Heart left ventricle (tissue), 16 donors: ENCODE measurements around the gene ACP2. TPM values are rescaled to one million over a fixed set of nuclear protein-coding genes. Genes with fewer than 3 reads are reported as not detected.
A peak's percentile ranks its signal among the peaks of the same experiment; 100 is the strongest.

Experiments
- ATAC-seq, 4 donors: fragments of 200-7000 bp; cut with Tn5 transposase; one replicate each; pipeline ENCODE4 v1.9.1; 2020 to 2022; ENCODE audit warnings: moderate library complexity in 4 of 4, mild to moderate bottlenecking in 3 of 4, moderate number of reproducible peaks in 1 of 4
- DNase-seq, 5 donors: peaks; one replicate each; pipeline ENCODE4 v3.0.0-alpha.2; 2020
- H3K27ac ChIP-seq, 12 donors: fragments of 200-600 bp; sonication (generic) in 4 of 12; one replicate each; pipeline versions ENCODE4 v1.5.0 to v1.8.0; 2016 to 2022; ENCODE audit warnings: mild to moderate bottlenecking in 2 of 12
- H3K27me3 ChIP-seq, 9 donors: fragments of 200-600 bp; sonication (generic) in 2 of 9; one replicate each; pipeline versions ENCODE4 v1.5.1 to v1.8.0; 2016 to 2022; ENCODE audit warnings: mild to moderate bottlenecking in 3 of 9
- H3K36me3 ChIP-seq, 9 donors: fragments of 200-600 bp; sonication (generic) in 2 of 9; one replicate each; pipeline versions ENCODE4 v1.5.0 to v1.8.0; 2018 to 2022; ENCODE audit warnings: mild to moderate bottlenecking in 2 of 9
- H3K4me1 ChIP-seq, 12 donors: fragments of 200-600 bp; sonication (generic) in 4 of 12; one replicate each; pipeline versions ENCODE4 v1.5.0 to v1.8.0; 2016 to 2022; ENCODE audit warnings: mild to moderate bottlenecking in 3 of 12
- H3K4me3 ChIP-seq, 12 donors: fragments of 200-600 bp; sonication (generic) in 4 of 12; one replicate each; pipeline versions ENCODE4 v1.5.0 to v1.8.0; 2017 to 2022; ENCODE audit warnings: mild to moderate bottlenecking in 9 of 12, moderate library complexity in 4 of 12
- H3K9me3 ChIP-seq, 12 donors: fragments of 200-600 bp; sonication (generic) in 4 of 12; one replicate each; pipeline versions ENCODE4 v1.5.0 to v1.8.0; 2016 to 2022; ENCODE audit warnings: mild to moderate bottlenecking in 1 of 12
- CTCF ChIP-seq, 12 donors: fragments of 200-600 bp; sonication (generic) in 4 of 12; IDR thresholded peaks; one replicate each; pipeline versions ENCODE4 v1.5.0 to v1.8.0; 2018 to 2022; ENCODE audit warnings: antibody characterized with exemption in 12 of 12, mild to moderate bottlenecking in 5 of 12
- POLR2A ChIP-seq, 2 donors: fragments of 450-650 bp; IDR thresholded peaks; one replicate each; pipeline ENCODE4 v1.6.1; 2017; ENCODE audit warnings: antibody characterized with exemption in 2 of 2, mild to moderate bottlenecking in 2 of 2, moderate library complexity in 2 of 2
- WGBS, 4 donors: extraction: QIAGEN DNeasy Blood & Tissue Kit in 2 of 4; methylation state at CpG; one replicate each; pipeline versions ENCODE4 v1.1.5 to v1.1.7; 2013 to 2018; 5-methylcytosine and 5-hydroxymethylcytosine counted together
- intact Hi-C, 10 donors: fragments of 100-400 bp; cut with DNase I; formaldehyde crosslinking; loops; one replicate each; pipeline versions ENCODE4 v1.11.1 to v1.14.2; 2022
- polyA plus RNA-seq, 2 donors: library from polyadenylated mRNA; stranded (reverse); fragments of 200-250 nt; gene quantifications; one replicate each; pipeline ENCODE4 v1.2.3, GENCODE V29; 2013
- total RNA-seq, 9 donors: library from RNA; depleted of rRNA in 2 of 9; stranded (reverse); fragments of >200 nt in 2 of 9; fragmentation: NEBNext Ultra II Directional in 3 of 9; extraction: Animal tissue kit (Norgen Biotek cat#: 25700) in 3 of 9; gene quantifications; one replicate each; pipeline versions ENCODE4 v1.1.0 to v1.2.4, GENCODE V29; 2016 to 2023
- donor health status: ischemic (EF 13 %, LVEDD 7.1; RV severe dilation, severe dysfunction).
- donor health status: healthy with polysubstance abuse.
- donor health status: DM: no; HTN: yes; CAD: no.
- donor health status: DM: no; HTN: no; CAD: no.
- donor health status: ischemic (EF 25% LVEDD 6.9; RV normal size, moderate dysfunction).
- donor health status: ischemic (EF 25% LVEDD 5.7; RV mildly dilated, moderate dysfunction).
- donor health status: healthy.
- donor health status: DM: yes; HTN: yes; CAD: no.
- donor health status: ischemic (EF 35%, LVEDD 5.7; RV mildly dilated, moderate dysfunction).
- donor health status: nonischemic (EF 11% LVEDD 7.7; RV severe dilation, severe dysfunction).
- donor health status: DM: yes; HTN: yes; CAD: no.
- donor health status: PGD.
- donor health status: ischemic (EF 29% LVEDD 5.4; RV normal size, mild dysfunction).
- donor health status: nonischemic (EF 23%, LVEDD 6.1; RV moderate dilation, normal function).

Gene ACP2
- total and polyA plus RNA-seq, 11 donors: 18.0 to 60.4 (median 26.6) TPM

DNA sequence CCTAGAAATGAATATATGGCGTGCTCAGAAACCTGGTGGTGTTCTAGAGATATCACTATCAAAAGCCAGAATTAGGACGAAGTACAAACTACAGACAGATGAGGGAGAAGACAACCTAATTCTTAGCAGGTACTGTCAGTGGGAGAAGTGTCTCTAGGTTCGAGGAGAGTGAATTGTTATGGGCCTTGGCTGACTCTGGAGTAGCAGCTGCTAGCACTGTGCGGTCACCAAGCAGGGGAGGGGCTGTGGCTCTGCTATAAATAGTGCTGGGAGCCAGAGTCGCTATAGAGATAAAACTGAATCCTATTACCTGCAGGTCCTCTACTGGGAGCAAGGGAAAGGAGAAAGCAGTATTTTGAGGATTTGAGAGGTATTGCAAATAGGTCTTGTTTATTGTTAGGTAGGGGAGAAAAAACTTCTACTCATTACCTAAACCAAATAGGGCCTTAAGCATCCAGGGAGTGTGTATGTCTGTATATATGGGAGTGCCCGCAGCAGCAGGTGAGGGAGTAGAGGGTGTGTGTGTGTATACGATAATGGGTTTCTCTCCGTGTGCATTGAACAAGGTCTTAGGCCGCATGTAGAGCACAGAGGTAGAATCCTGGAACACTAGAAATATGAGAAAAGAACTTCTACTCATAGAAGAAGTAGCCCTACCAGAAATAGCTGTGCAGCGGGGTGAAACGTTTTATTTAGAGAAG lies 23.5 kb upstream of the ACP2 start:
- intact Hi-C loops: loop anchor here in 9 of 10 donors (1.0 to 10.0 kb wide), 8 partner anchors 45 to 136 kb away; partner anchors contain the start of genes MYBPC3 (in 4 of the 9), ARFGAP2 (in 2 of the 9) and SLC39A13 (in 1 of the 9)
- Histone ChIP-seq H3K4me1 (peaks cover 0 to 49% (median 40%) of the 10 kb centered on the region in 12 donors), H3K36me3 (peaks cover 3 to 36% (median 32%) of the 10 kb centered on the region in 9 donors), H3K27ac (peak overlapping the region in 11 of 12 donors; percentile 13 to 99 (median 97)), H3K4me3 (peak overlapping the region in 5 of 12 donors; percentile 1 to 95 (median 22)), H3K9me3 (no peaks in the 10 kb centered on the region), H3K27me3 (no peaks in the 10 kb centered on the region)
- WGBS, 4 donors: 42 to 53% (median 45%) methylated on average over 11 of the region's 11 CpGs
- DNase-seq (peak in 3 of 5 donors; percentile 57 to 73 (median 66)), ATAC-seq (peak; percentile 31 to 60 (median 42))
- TF ChIP-seq POLR2A (IDR thresholded peaks at IDR 0.05) (no peak), CTCF (IDR thresholded peaks at IDR 0.05) (no peak)

DNA sequence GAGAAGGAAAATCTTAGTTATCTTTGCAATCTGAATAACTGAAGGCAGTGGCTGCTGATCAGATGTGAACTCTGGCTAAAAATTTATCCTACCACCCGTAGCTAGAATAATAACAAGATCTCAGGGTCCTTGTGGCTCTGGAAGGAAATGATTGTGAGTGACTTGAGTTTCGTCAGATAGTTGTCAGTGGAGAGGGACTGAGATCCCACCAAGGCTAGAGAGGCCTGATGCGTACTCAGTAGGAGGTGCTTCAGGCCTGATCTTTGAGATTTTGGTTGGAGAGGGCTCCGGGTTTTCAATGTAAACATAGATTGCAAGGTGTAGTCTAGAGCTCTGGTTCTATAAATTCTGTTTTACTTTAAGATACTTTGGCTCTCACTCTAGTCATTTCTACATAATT lies 22.7 kb upstream of the ACP2 start:
- Histone ChIP-seq H3K4me3 (peak overlapping the region in 8 of 12 donors; percentile 69 to 95 (median 92)), H3K27me3 (no peaks in the 10 kb centered on the region), H3K36me3 (peaks cover 0 to 33% (median 24%) of the 10 kb centered on the region in 9 donors), H3K9me3 (no peaks in the 10 kb centered on the region), H3K4me1 (peaks cover 0 to 49% (median 40%) of the 10 kb centered on the region in 12 donors), H3K27ac (peak overlapping the region in 10 of 12 donors; percentile 94 to 99 (median 98))
- DNase-seq (no peak), ATAC-seq (no peak)
- WGBS, 4 donors: 38 to 52% (median 50%) methylated on average over 4 of the region's 4 CpGs
- intact Hi-C loops: loop anchor here in 9 of 10 donors (5.0 to 10.0 kb wide), 7 partner anchors 46 to 97 kb away; partner anchors contain the start of genes MYBPC3 (in 4 of the 9) and ARFGAP2 (in 2 of the 9)
- TF ChIP-seq POLR2A (IDR thresholded peaks at IDR 0.05): no peak
- no peak for TF ChIP-seq CTCF (IDR thresholded peaks at IDR 0.05)

- DNase-seq (peak in 2 of 5 donors; percentile 46 to 59), ATAC-seq (peak in 2 of 4 donors; percentile 8 to 16)
- H3K27me3 ChIP-seq: no peaks in the 10 kb centered on the region
- intact Hi-C loops: loop anchor here in 9 of 10 donors (5.0 to 10.0 kb wide), 7 partner anchors 47 to 96 kb away; partner anchors contain the start of genes MYBPC3 (in 4 of the 9) and ARFGAP2 (in 2 of the 9)
- WGBS, 4 donors: 1 to 3% (median 2%) methylated on average over 24 to 34 of the region's 34 CpGs
- peaks cover 0 to 25% (median 17%) of the 10 kb centered on the region in 9 donors for H3K36me3 ChIP-seq
- H3K27ac ChIP-seq: peak overlapping the region; percentile 92 to 99 (median 98)
- no peaks in the 10 kb centered on the region for H3K9me3 ChIP-seq
- H3K4me3 ChIP-seq: peak overlapping the region; percentile 44 to 95 (median 84)
- peaks cover 0 to 49% (median 40%) of the 10 kb centered on the region in 12 donors for H3K4me1 ChIP-seq
- TF ChIP-seq CTCF (IDR thresholded peaks at IDR 0.05) (peak in 2 of 12 donors; percentile 7 to 23), POLR2A (IDR thresholded peaks at IDR 0.05) (no peak)
These were observed 22.0 kb upstream of the ACP2 start for GRCh38 chr11:47270331-47271271.
